GM18508 (cell line): ENCODE measurements around the gene HOXB5.

Source experiments
- ATAC-seq: cut with Tn5 transposase; IDR thresholded peaks from one replicate; pipeline ENCODE4 v1.9.1; 2021; ENCODE audit warnings: moderate number of reproducible peaks; ENCODE audit not compliant: insufficient read depth, unreplicated experiment

The HOXB5 gene

DNA sequence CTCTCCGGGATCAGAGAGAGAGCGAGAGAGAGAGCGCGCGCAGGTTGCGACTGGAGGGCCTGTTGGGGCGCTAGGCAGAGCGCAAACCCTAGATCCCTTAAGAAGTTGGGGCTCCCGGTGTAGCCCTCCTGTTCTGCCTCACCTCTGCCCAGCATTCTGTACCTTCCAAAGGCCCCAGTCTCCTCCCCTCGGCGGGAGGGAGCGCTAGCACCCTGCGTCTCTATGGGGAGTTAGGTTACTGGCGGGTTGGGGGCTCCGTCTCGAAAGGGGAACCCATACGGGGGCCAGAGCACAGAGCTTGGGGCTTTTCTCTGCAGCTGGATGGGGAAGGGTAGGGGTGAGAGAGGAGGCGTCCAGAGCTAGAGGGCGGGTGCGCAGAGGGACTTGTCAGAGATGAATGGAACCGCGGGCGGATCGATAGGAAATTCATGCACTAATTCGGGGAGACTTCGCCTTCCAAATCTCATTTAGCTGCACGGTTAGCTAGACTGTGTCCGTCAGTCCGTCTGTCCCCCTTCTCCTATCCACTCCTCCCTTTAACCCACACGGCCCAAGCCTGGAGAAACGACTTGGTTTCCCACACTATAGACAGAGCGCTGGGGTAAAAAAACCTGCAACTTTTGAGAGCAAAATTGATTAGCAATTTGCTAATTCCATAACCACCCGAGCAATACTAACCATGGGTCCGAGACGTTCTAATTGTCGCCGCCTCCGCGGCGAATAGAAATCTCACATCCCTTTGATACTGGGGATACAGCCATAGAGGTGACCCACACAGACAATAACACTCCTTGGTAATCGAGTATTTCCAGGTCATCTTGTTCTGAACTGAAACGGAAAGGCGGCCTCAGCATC, 14.7 kb downstream of the HOXB5 start:
- no peak for ATAC-seq

DNA sequence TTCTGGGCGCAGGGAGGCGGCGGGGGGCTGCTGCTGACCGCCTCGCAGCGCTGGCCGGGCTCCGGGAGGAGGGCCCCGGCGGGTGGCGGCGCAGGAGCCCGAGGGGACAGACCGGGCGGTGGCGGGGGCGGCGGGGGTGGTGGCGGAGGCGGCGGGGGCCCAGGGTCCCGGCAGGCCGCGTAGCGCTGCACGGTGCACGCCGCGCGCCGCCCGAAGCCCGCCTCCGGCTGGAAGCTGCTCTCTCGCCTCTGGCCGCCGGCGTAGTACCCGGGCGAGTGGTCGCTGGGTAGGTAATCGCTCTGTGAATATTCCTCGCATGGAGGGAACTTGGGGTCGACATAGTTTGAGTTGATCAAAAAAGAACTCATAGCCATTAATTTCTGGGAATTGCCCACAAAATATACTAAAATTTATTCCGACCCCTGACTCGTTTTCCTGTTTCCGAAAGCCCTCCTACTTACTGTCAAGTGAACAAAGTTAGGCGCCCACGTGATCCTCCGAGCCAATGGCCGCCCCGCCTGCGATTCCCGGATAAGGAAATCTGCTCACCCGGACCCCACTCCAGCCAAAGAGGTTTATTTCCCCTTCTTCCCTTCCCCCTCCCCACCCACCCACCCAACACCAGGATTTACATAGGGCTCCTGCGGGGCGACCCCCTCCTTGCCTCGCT, 15.5 kb downstream of the HOXB5 start, which contains the start of gene HOXB4:
TSS of gene HOXB4 (minus strand) at position 405 of the 670 bp plus-strand sequence. CDS start at position 374, 31 bp downstream.
- ATAC-seq = no peak

DNA sequence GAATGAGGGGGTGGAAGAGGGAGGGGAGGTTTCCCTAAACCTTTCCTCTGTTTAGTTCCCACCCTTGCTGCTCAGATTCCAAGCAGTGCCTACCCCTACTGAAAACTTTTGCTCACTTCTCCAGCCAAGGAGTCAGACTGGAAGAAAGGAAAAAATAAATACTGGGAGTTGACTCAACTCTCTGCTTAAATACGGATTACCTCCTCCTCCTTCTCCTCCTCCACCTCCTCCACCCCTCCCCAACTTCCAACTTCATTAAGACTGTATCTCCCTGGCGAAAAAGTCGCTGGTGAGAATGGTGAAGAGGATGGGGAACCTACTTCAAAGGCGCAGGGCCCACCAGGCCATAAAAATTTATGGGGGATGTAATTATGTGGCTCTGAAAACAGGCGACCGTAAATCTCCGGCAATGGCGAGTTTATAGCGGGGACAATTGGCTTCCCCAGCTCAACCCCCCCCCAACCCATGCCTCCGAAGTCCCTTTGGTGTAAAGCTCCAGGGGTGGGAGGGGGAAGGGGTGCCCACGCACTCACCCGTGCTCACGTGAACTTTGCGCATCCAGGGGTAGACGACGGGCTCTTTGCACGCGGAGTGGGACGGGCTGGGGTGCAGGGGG, 16.1 kb downstream of the HOXB5 start:
- ATAC-seq = no peak

DNA sequence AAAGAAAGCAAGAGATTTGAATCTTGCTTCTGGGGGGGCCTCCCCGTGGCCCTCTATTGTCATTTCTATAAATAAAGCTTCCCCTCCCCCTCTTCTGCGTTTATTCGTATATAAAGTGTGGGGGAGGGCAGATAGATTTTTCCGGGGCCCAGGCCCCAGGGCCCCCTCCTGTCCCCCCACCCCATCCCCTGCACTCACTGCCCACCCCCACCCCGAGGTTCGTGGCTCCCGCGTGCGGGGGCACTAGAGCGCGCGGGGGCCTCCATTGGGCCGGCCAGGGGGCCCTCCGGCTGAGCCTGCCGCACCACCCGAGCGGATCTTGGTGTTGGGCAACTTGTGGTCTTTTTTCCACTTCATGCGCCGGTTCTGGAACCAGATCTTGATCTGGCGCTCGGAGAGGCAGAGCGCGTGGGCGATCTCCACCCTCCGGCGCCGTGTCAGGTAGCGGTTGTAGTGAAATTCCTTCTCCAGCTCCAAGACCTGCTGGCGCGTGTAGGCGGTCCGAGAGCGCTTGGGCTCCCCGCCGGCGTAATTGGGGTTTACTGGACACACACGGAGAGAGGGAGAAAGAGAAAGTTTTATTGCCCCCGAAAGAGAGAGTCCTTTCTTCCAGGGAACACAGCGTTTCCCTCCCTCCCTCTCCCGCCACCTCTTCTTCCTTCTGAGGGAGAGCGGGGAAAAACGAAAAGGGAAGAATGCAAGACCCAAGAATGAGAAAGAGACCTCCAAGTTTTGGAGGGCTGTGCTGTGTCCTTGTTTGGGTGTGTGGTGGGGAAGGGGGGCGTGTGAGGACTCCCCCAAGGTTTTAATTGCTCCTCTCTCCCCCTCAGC, 16.9 kb downstream of the HOXB5 start:
- ATAC-seq = no peak

DNA sequence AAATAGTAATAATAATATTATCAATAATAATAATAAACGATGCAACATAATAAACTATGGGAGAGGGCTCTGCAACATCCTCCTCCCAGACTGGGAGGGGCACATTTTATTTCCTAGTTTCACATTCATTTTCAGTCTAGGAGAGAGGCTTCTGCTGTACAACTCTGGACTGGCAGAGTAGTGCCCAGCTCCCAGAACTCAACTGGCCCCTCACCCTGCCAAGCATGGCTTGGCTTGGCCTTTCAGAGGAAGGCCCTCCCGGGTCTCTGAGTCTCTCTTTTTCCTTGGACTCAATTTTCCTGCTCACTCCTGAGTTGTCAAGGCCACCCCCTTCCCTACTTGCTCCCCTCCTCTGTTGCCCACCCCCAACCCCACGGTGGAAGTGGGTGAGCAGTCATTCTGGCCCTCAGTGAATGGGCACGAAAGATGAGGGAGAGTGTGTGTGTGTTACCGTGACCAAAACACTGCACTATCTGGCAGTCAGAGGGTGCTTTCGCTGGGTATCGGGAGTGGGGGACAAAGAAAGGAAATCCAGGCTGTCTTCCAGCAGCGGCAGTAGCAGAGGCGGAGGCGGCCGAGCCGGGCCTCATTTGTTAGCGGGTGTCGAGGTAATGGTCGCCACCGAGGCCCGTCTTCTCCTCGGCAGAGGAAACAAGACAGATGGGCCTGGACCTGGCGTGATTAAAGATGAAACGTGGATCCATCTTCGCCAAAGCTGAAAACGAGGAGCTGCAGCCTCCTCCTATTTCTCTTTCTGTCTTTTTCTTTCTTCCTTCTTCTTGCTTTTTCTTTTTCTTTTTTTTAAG, 17.7 kb downstream of the HOXB5 start:
- no peak for ATAC-seq

DNA sequence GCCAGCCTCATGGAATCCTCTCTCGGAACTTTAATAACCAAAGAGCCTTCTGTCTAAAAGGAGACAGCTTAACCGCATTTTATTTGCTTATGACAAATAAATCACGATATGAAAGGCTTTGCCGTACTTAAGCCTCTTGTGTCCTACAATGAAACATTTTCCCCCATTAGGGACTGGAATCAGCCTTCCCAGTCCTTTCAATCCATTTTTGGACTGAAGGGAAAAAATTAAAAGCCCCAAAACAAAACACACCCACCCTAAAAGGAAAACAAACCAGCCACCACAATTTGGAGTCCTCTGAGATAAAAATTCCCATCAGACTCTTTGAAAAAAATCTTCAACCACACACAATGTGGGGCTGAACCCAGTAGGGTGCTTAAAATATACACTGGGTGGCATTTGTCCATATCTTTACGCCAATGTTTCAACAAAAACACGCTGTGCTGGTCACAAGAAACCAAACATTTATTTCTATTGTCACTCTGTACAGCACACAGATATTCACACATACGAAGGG, 18.5 kb downstream of the HOXB5 start:
- ATAC-seq = no peak

DNA sequence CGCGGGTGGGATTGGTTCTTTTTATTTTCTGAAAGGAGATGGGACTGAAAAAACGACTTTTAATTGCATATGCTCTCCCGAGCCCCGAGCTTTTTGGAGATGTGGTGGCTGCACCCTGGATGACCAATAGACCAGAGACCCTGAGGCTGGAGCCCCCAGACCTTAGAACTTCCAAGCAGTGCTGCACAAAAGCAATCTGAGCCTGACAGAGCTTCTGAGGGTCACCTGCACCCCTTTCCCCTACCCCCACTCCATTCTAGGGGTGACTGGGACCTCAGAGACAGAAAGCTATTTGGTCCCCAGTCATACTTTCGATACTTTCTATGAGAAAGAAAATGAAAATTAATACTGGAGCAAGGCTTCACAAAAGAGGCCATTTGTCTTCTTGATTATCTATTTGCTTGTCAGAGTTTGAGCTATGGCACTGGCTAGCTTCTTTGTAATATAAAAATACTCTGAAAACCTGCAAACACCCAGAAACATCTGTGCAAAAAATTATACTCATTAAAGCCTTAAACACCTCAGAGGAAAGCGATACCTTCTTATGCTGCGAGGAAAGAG, 19.0 kb downstream of the HOXB5 start:
- ATAC-seq = no peak

DNA sequence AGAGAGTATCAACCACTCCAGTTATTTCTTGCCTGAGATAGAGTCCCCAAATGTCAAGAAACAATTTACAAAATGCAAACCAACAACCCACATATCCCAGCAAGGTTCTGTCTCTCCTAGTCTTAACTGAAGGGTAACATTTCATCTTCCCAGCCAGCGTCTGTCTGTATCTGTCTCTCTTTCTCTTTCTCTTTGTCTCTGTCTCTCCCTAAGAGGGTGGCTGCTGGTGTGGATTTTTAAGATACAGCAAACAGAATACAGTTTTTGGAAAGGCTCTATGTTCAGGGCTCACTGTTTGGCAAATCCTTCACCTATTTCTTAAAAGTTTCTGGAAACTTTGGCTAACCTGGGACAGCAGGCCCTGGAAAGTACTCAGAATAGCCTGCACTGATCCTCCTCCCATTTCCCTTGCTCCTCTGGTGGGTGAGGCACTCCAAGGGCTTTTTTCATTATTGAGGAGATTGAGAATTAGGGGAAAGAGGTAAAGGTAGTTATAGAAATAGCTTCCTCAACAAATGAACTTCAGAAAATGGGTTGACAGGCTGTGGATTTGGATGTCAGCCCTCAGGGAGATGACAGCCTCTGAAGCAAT, 21.7 kb downstream of the HOXB5 start:
- ATAC-seq = no peak

DNA sequence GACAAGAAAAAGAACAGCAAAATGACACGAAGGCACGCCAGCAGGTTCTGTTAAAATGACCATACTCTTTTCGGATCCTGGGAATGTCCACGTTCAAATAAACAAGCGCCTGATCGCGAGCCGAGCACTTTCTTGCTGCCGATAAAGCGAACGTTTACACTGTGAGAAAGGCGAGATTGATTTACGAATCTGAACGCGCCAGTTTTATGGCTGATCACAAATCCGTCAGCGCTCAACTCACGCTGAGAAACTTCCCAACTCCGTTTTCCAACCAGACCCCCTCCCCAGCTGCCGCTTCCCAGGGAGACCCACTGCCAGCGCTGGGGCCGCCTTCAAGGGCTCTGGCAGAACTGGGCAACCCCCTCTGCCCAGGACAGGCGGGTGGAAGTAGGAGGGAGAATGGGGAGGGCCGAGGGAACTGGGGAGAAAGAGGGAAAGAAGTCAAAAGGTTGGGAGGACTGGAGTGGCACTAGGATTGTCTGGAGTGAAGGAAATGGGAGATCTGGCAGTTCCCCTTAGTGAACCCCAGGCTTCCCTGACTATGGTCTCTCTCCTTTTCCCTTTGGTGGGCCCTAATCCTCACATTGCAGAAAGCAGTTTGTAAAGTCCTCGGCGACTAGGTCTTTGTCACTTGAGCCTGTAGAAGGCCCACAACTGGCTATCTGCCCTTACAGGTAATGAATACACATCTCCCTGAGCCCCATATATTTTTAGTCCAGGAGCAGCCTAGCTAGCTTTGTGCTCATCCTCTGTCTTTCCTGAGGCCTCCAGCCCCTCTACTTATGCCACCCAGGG, 22.4 kb downstream of the HOXB5 start:
- ATAC-seq = no peak

DNA sequence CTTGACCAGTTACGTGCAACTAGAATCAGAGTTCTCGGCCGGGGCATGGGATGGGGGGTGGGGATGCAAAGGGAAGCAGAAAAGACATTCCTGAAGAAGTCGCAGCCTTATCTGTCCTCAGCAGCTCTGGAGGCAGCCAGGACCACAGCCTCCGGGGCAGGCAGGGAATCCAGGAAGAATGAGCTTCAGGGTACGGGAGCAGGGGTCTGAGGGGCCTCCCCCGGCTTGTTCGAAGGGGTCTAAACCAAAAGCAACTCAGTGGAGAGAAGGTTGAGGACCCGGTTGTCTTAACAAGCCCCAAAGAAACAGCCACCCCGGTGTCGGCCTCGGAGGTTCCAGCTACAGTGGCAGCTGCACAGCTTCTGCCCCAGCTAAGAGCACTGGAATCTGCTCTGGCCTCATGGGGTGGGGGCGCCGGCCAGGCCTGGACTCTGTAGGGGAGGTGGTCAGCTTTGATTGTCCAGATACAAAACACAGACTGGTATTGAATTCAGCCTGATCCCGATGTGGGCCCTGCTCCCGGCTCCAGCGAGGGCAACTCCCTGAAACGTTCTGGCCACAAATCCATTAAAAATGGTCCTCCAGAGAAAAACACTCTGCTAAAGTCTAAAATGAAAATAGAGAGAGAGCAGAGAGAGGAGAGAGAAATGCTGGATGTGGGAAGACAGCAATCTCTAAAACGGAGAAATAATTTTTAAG, 23.1 kb downstream of the HOXB5 start:
- no peak for ATAC-seq

DNA sequence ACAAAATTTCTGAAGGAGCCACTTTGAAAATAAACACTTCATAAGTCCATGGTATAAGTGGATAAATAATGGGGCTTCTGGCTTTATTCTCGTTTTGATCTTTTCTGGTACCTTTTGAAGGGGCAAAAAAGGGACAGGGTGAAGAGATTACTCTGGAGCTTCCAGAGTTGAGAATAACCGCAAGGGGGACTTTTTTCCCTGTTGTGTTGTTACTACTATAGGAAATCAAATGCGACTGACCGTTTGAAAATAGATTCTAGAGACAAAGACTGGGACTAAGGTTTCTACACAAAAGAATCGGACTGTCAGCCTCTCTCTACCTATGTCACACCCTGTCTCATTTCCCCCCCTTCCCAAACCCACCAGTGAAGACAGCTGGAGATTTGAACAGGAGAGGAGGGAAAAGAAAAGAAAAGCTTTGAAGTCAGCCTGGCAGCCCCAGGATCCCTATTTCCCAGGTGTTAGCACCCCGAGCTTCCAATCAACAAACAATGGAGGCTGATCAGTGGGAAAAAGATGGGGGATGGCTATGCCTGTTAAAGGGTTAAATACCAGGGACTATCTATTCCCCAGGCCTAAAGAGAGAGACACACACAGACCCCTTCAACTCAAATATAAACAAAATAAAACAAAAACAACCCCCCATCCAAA, 23.8 kb downstream of the HOXB5 start:
- ATAC-seq = no peak

DNA sequence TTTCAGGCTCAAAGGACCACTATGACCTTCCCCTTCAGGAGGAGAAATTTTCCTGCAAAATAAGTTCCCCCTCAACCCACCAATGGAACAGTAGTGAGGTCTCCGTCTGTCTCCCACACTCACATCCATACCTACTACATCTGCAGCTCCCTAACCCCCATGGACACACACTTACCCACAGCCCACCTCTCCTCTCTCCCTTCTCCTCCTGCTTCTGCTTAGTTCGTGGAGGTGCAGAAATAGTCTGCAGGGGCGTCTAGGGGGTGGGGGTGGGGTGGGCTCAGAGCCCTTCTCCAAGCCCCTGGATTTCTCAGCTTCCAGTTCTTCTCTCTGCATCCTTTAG, 24.4 kb downstream of the HOXB5 start:
- no peak for ATAC-seq

DNA sequence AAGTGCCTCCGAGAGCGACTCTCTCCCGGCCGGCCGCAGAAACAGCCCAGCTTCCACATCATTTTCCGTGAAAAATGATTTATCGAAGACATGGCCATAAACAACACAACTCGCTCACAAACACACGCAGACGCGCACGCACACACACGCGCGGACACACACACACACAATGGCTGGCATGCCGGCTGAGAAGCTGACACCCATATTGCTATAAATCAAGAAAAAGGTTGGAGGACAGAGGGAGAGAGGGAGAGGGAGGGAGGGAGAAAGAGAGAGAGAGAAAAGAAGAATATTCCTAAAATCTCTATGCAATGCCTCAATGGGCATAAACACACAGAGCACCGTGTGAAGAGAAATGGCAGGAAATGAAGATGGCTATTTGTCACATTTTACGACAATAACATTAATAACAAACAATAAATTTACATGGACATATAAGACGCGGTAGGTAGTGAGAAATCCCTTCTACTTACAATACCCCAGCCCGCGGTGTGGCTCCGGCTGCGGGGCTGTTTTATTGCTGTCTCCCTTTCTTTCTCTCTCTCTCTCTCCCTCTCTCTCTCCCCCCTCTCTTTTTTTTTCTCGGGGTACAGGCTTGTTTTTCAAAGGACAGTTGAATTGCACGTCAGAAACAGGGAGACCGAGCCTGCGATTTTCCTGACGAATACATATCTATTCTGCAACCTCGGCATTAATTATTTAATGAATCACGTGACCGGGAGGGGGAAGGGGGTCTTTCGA, 24.9 kb downstream of the HOXB5 start:
- ATAC-seq = no peak

DNA sequence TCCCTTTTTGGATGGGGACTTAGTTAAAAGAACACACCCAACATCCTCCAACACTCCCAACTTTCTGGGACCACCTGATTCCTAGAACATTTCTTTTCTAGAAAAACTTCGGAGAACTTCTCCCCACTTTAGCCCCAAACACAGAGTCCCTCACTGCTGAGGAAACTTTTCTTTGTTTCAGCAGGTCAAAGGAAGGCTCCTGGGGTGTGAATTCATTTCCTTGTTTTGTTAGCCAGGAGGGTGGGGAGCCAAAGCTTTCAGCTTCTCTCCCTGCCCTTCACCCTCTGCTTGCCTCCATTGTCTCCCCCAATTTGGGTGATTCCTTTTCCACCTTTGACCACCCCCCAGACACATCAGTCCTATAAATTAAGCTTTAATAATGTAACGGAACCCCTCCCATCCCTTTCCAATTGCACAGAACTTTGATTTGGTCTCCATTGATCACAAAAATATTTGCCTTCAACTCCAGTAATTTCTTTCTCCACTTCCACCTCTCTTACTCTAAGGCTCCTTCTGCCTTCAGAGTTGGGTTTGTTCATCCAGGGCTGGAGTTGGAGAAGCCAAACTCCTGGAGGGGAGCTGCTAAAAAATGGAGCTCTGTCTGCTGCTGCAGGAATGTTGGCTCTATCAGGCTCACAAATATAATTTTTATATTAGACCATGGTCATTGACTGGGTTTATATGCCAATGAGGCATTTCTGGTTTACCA, 25.8 kb downstream of the HOXB5 start:
- ATAC-seq = no peak

DNA sequence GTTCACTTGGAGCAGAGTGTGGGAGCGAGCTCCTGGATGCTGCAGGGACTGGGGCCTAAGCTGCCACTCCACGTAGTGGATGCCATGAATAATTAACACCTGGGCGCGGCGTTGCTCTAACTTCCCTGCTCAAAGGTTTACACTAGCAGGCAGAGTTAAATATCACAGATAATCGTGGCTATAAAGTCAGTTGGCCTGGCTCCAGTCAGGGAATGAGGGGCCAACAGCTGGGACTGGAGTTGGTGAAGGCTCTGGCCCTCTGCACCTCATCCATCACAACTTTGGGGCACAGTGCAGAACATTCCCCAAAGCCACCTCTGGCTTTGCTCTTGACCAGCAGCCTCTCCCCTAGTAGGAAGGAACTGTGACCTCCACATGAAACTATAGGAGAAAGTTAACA, 26.4 kb downstream of the HOXB5 start:
- no peak for ATAC-seq

DNA sequence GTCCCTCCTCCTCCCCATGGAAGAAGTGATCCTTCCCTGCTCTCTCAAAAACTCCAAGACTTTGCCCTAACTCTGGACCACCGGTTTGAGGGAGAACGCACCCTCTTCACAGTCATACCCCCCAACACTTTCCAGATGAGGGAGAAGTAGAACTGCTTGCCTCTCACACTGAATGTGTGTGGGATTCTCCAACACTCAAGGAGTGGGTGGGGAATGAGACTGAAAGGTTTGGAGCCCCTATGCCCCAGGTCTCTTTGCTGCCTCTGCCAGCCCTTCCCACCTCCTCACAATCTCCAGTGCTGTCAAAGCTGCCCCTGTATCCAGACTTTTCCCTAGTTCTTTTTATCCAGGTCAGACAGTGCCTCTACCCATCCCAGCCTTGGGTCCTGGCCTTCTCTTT, 26.9 kb downstream of the HOXB5 start:
- no peak for ATAC-seq
